OCI-LY3 (cell line): ENCODE results near the gene PSMA7.

Source experiments
- H2AFZ ChIP-seq: fragments of 200-600, 300-600 bp; shearing (Covaris generic); 2 replicates; pipeline ENCODE4 v1.6.0; 2014; ENCODE audit warnings: antibody characterized with exemption, low read depth, low read length
- H3K27ac ChIP-seq: fragments of 200-600, 300-600 bp; sonication (generic); 2 replicates; pipeline ENCODE4 v1.5.1; 2014; ENCODE audit warnings: mild to moderate bottlenecking, low read length, moderate library complexity, mixed read lengths
- H3K27me3 ChIP-seq: fragments of 200-600, 300-600 bp; sonication (generic); 2 replicates; pipeline ENCODE4 v1.6.1; 2014; ENCODE audit warnings: low read depth, low read length, mixed read lengths
- H3K36me3 ChIP-seq: fragments of 200-600, 300-600 bp; sonication (generic); replicated peaks from 2 replicates; pipeline ENCODE3; 2014; ENCODE audit warnings: low read depth, low read length, mixed read lengths
- H3K4me1 ChIP-seq: fragments of 300-600, 200-600 bp; sonication (generic); 2 replicates; pipeline ENCODE4 v1.6.1; 2014; ENCODE audit warnings: low read length, mixed read lengths
- H3K4me2 ChIP-seq: fragments of 200-600, 300-600 bp; sonication (generic); 2 replicates; pipeline ENCODE4 v1.6.1; 2014; ENCODE audit warnings: low read length, mixed read lengths
- H3K4me3 ChIP-seq: fragments of 300-600, 200-600 bp; sonication (generic); 2 replicates; pipeline ENCODE4 v1.5.1; 2014; ENCODE audit warnings: antibody characterized with exemption, mild to moderate bottlenecking, low read length, moderate library complexity
- H3K79me2 ChIP-seq: fragments of 300-600, 200-600 bp; shearing (Covaris generic); 2 replicates; pipeline ENCODE4 v1.6.1; 2014; ENCODE audit warnings: mild to moderate bottlenecking, low read length, mixed read lengths
- H3K9ac ChIP-seq: fragments of 300-600, 200-600 bp; shearing (Covaris generic); 2 replicates; pipeline ENCODE4 v1.6.0; 2014; ENCODE audit warnings: mild to moderate bottlenecking, low read length, moderate library complexity
- H3K9me3 ChIP-seq: fragments of 200-600, 300-600 bp; shearing (Covaris generic); 2 replicates; pipeline ENCODE4 v1.6.1; 2014; ENCODE audit warnings: low read length, mixed read lengths; ENCODE audit not compliant: insufficient read depth
- H4K20me1 ChIP-seq: fragments of 200-600, 300-600 bp; sonication (generic); 2 replicates; pipeline ENCODE4 v1.6.1; 2016; ENCODE audit warnings: low read length, mixed read lengths; ENCODE audit not compliant: insufficient read depth
- CTCF ChIP-seq: fragments of 200-600, 300-600 bp; sonication (generic); IDR thresholded peaks from 2 replicates; pipeline ENCODE4 v1.5.1; 2014; ENCODE audit warnings: antibody characterized with exemption, low read length, low read depth
- EZH2phosphoT487 ChIP-seq: fragments of 200-600 bp; shearing (Covaris generic); IDR thresholded peaks from 2 replicates; pipeline ENCODE4 v1.6.1; 2018; ENCODE audit warnings: antibody characterized with exemption, mixed run types, low read depth

The PSMA7 gene

GRCh38 chr20:62165762-62166399 lies 22.7 kb upstream of the PSMA7 start:
- H3K4me3 ChIP-seq = no peak overlapping the region
- H3K9ac ChIP-seq = no peak overlapping the region
- TF ChIP-seq CTCF = no peak
- no peak for TF ChIP-seq EZH2phosphoT487
- H3K4me2 ChIP-seq = no peak overlapping the region
- H3K9me3 ChIP-seq = no peaks in the 10 kb centered on the region
- no peak overlapping the region for H2AFZ ChIP-seq
- no peaks in the 10 kb centered on the region for H3K79me2 ChIP-seq
- H3K27ac ChIP-seq = no peak overlapping the region
- H3K27me3 ChIP-seq = no peaks in the 10 kb centered on the region
- H4K20me1 ChIP-seq = no peaks in the 10 kb centered on the region
- peaks cover 4% of the 10 kb centered on the region for H3K36me3 ChIP-seq
- H3K4me1 ChIP-seq = no peaks in the 10 kb centered on the region

DNA sequence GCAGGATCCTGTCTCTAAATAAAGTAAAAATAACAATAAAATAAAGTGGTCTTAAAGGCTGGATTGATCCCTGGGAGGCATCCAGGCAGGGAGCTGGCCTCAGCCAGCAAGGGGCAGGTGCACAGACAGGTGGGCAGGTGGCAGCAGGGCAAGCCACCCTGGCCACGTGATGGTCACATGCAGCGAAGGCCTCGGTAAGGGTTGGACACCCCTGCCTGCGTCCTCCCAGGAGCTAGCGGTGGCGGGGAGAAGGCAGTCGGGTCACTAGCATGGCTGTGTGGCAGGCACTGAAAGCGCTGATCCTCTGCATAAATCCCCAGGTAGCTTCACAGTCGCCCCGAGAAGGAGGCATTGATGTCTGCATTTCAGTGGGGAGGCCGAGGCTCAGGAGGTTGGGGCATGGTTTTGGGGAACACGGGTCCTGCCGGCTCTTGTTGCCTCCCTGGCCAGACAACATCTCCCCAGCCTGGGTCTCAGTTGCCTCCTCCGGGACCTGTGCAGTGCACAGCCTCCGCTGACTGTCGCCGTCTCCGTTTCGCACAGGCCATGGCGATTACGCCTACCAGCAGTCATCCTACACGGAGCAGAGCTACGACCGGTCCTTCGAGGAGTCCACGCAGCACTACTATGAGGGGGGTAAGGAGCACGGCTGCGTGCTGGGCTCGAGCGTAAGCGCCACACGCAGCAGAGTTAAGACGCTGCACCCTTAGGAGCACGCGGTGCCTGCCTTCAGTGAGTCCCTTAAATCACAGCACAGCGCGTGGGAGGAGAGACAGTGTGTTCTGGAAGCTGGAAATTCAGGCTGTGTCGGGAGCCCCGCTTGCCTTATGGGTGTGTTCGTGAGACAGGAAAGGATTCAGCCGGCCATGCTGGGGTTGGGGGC lies 21.9 kb upstream of the PSMA7 start:
- TF ChIP-seq EZH2phosphoT487 = no peak
- no peak for TF ChIP-seq CTCF
- no peak overlapping the region for H3K4me3 ChIP-seq

DNA sequence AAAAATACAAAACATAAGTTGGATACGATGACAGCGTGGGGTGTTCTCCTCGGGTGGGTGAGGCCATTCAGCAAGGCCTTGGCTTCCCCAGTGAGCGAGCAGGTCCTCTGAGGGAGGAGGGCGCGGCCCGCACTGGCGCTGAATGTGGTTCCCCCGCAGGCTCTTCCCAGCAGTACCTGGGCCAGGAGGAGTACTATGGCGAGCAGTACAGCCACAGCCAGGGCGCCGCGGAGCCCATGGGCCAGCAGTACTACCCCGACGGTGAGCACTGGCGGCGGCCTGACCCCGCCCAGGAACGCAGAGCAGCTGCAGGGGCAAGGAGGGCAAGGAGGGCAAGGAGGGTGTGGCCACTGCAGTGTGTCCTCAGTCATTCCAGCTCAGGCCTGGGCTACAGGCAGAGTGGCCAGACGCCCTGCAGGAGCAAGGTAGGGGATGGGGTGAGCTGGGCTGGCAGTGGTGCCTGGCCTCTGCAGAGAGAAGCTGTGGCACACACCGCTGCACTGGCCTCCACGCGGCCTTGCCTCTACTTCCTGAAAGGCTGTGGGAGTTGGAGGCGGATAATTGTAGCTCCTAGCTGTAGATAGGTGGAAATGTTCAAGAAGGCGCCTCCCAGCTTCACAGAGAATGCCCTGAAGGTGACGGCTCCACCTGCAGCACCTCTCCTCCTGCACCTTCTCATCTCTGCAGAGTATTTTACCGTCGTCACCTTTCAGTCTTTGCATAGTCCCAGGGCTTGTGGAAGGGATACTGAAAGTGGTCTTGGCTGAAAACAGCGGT lies 21.0 kb upstream of the PSMA7 start:
- Histone ChIP-seq H3K9me3 (no peaks in the 10 kb centered on the region), H3K4me2 (no peak overlapping the region), H3K79me2 (no peaks in the 10 kb centered on the region), H3K27ac (no peak overlapping the region), H2AFZ (no peak overlapping the region), H3K36me3 (peaks cover 4% of the 10 kb centered on the region), H3K9ac (no peak overlapping the region), H4K20me1 (no peaks in the 10 kb centered on the region), H3K4me1 (no peaks in the 10 kb centered on the region), H3K4me3 (no peak overlapping the region), H3K27me3 (no peaks in the 10 kb centered on the region)
- TF ChIP-seq EZH2phosphoT487 (no peak), CTCF (no peak)

More for the DNA sequence above, 21.9 kb upstream of the PSMA7 start:
- Histone ChIP-seq H3K9me3 (no peaks in the 10 kb centered on the region), H2AFZ (no peak overlapping the region), H3K4me2 (no peak overlapping the region), H3K79me2 (no peaks in the 10 kb centered on the region), H3K27ac (no peak overlapping the region), H3K36me3 (peaks cover 4% of the 10 kb centered on the region), H3K4me1 (no peaks in the 10 kb centered on the region), H3K27me3 (no peaks in the 10 kb centered on the region), H4K20me1 (no peaks in the 10 kb centered on the region), H3K9ac (no peak overlapping the region)

- no peaks in the 10 kb centered on the region for H3K9me3 ChIP-seq
- no peaks in the 10 kb centered on the region for H3K27me3 ChIP-seq
- H3K36me3 ChIP-seq = peaks cover 4% of the 10 kb centered on the region
- H3K27ac ChIP-seq = no peak overlapping the region
- no peak overlapping the region for H3K4me2 ChIP-seq
- no peaks in the 10 kb centered on the region for H3K4me1 ChIP-seq
- no peak overlapping the region for H3K9ac ChIP-seq
- H3K4me3 ChIP-seq = no peak overlapping the region
- H3K79me2 ChIP-seq = peaks cover under 1% of the 10 kb centered on the region; the same call in 1 of the 2 replicates
- no peaks in the 10 kb centered on the region for H4K20me1 ChIP-seq
- H2AFZ ChIP-seq = no peak overlapping the region
- TF ChIP-seq EZH2phosphoT487 (no peak), CTCF (no peak)
These were observed 20.3 kb upstream of the PSMA7 start for GRCh38 chr20:62163485-62163865.
